Stomach (tissue), 9 donors: ENCODE data around the gene HLA-DMB. TPM values are rescaled to one million over a fixed set of nuclear protein-coding genes. Genes with fewer than 3 reads are reported as not detected.
A peak's percentile ranks its signal among the peaks of the same experiment; 100 is the strongest.

ENCODE experiments used
- DNase-seq, 2 donors: peaks; one replicate each; pipeline versions ENCODE4 v3.0.0 to v3.0.0-alpha.2; 2013 to 2019
- H3K27ac ChIP-seq, 5 donors: fragments of 200-600 bp in 4 of 5; sonication (generic) in 4 of 5; one replicate each; pipeline ENCODE4 v1.5.1; 2013 to 2019; ENCODE audit warnings: mild to moderate bottlenecking in 1 of 5, moderate library complexity in 1 of 5
- H3K27me3 ChIP-seq, 3 donors: fragments of 200-600 bp; sonication (generic); one replicate each; pipeline ENCODE4 v1.5.1; 2017 to 2019; ENCODE audit warnings: mixed run types in 1 of 3
- H3K36me3 ChIP-seq, 4 donors: fragments of 200-600 bp; sonication (generic); 1 replicate in 3 of 4; 2 replicates in 1 of 4; pipeline ENCODE4 v1.5.1; 2016 to 2019
- H3K4me1 ChIP-seq, 4 donors: fragments of 200-600 bp; sonication (generic); one replicate each; pipeline ENCODE4 v1.5.1; 2016 to 2019
- H3K4me3 ChIP-seq, 4 donors: fragments of 200-600 bp; sonication (generic) in 3 of 4; one replicate each; pipeline ENCODE4 v1.5.1; 2016 to 2019; ENCODE audit warnings: mild to moderate bottlenecking in 1 of 4
- H3K9me3 ChIP-seq, 4 donors: fragments of 200-600 bp; sonication (generic); one replicate each; pipeline ENCODE4 v1.5.1; 2016 to 2019
- EP300 ChIP-seq: sonication (generic); formaldehyde crosslinking; IDR thresholded peaks from one replicate; pipeline ENCODE4 v1.6.1; 2017; ENCODE audit warnings: antibody characterized with exemption
- POLR2A ChIP-seq, 4 donors: fragments of 450-650 bp; IDR thresholded peaks; one replicate each; pipeline ENCODE4 v1.6.1; 2016; ENCODE audit warnings: antibody characterized with exemption in 4 of 4, control low read depth in 2 of 4, mild to moderate bottlenecking in 1 of 4, moderate library complexity in 1 of 4
- POLR2AphosphoS5 ChIP-seq, 3 donors: sonication (generic); formaldehyde crosslinking; IDR thresholded peaks; one replicate each; pipeline ENCODE4 v1.6.1; 2016; ENCODE audit warnings: antibody characterized with exemption in 3 of 3
- WGBS, 5 donors: extraction: QIAGEN DNeasy Blood & Tissue Kit in 3 of 5; methylation state at CpG; one replicate each; pipeline versions ENCODE4 v1.1.5 to v1.1.7; 2013 to 2018; 5-methylcytosine and 5-hydroxymethylcytosine counted together
- intact Hi-C: fragments of 100-400 bp; cut with DNase I; formaldehyde crosslinking; loops from one replicate; pipeline ENCODE4 v1.15.1; 2023; ENCODE audit warnings: low total_unique reads
- polyA plus RNA-seq, 3 donors: library from polyadenylated mRNA; stranded (reverse); fragments of 200-250 nt; gene quantifications; one replicate each; pipeline ENCODE4 v1.2.3, GENCODE V29; 2013
- total RNA-seq, 5 donors: library from RNA; depleted of rRNA; stranded (reverse); fragments of >200 nt; gene quantifications; one replicate each; pipeline versions ENCODE4 v1.1.0 to v1.2.3, GENCODE V29; 2014 to 2016
- TF ChIP-seq, protein P1 (sequence below), 7 experiments: fragments of 450-650 bp in 4 of 7; fragments of 200-600 bp in 3 of 7; sonication (generic) in 3 of 7; IDR thresholded peaks; one replicate each; pipeline ENCODE4 v1.5.1; 2016 to 2019; ENCODE audit warnings: antibody characterized with exemption in 7 of 7, control low read depth in 2 of 7, mild to moderate bottlenecking in 1 of 7
- donor health status: healthy with polysubstance abuse.
- donor health status: Bipolar disorder and iron deficiency.
- donor health status: healthy.

The HLA-DMB gene
- total and polyA plus RNA-seq, 8 donors, result 7.6 to 27.1 (median 11.8) TPM; not detected in 1

DNA sequence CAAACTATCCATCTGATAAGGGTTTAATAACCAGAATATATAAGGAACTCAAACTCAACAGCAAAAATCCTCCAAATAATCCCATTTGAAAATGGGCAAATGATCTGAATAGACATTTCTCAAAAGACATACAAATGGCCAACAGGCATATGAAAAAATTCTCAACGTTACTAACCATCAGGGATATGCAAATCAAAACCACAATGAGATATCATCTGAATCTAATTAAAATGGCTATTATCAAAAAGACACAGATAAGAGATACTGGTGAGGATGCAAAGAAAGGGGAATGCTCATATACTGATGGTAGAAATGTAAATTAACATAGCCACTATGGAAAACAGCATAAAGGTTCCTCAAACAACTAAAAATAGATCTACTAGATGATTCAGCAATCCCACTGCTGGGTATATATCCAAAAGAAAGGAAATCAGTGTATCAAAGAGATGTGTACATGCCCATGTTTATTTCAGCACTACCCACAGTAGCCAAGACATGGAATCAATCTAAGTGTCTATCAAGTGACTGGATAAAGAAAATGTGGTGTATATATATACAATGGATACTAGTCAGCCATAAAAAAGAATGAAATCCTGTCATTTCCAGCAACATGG, 21.5 kb upstream of the HLA-DMB start:
- no peaks in the 10 kb centered on the region for H3K36me3 ChIP-seq
- no peaks in the 10 kb centered on the region for H3K27me3 ChIP-seq
- no peak overlapping the region for H3K4me3 ChIP-seq
- intact Hi-C loops, result no loop called here
- no peak overlapping the region for H3K27ac ChIP-seq
- WGBS, 5 donors, result 45 to 70% (median 47%) methylated on average over 1 of the region's 1 CpG
- no peaks in the 10 kb centered on the region for H3K9me3 ChIP-seq
- DNase-seq, result no peak
- TF ChIP-seq, protein P1, sequence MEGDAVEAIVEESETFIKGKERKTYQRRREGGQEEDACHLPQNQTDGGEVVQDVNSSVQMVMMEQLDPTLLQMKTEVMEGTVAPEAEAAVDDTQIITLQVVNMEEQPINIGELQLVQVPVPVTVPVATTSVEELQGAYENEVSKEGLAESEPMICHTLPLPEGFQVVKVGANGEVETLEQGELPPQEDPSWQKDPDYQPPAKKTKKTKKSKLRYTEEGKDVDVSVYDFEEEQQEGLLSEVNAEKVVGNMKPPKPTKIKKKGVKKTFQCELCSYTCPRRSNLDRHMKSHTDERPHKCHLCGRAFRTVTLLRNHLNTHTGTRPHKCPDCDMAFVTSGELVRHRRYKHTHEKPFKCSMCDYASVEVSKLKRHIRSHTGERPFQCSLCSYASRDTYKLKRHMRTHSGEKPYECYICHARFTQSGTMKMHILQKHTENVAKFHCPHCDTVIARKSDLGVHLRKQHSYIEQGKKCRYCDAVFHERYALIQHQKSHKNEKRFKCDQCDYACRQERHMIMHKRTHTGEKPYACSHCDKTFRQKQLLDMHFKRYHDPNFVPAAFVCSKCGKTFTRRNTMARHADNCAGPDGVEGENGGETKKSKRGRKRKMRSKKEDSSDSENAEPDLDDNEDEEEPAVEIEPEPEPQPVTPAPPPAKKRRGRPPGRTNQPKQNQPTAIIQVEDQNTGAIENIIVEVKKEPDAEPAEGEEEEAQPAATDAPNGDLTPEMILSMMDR (IDR thresholded peaks at IDR 0.05), result no peak
- no peak for TF ChIP-seq POLR2A (IDR thresholded peaks at IDR 0.05)
- no peak for TF ChIP-seq EP300
- no peak for TF ChIP-seq POLR2AphosphoS5 (IDR thresholded peaks at IDR 0.05)
- peaks cover 16 to 33% (median 19%) of the 10 kb centered on the region in 4 donors for H3K4me1 ChIP-seq

DNA sequence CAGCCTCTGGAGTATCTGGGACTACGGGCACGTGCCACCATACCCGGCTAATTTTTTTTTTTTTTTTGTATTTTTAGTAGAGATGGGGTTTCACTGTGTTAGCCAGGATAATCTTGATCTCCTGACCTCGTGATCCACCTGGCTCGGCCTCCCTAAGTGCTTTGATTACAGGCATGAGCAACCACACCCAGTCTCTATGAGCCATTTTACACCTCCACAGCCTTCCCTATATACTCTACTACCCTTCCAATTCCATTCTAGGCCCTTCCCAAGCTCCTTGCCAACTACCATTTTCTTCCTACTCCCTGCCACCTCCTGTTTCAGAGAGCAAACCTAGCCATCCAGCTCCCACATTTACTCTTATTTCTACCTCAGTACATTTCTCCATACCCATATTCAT, 19.7 kb upstream of the HLA-DMB start:
- intact Hi-C loops, result no loop called here
- Histone ChIP-seq H3K9me3 (no peaks in the 10 kb centered on the region), H3K27ac (no peak overlapping the region), H3K27me3 (no peaks in the 10 kb centered on the region), H3K4me1 (peaks cover 0 to 15% (median 1%) of the 10 kb centered on the region in 4 donors), H3K36me3 (no peaks in the 10 kb centered on the region), H3K4me3 (no peak overlapping the region)
- 86 to 97% (median 89%) methylated on average over 5 of the region's 5 CpGs for WGBS, 5 donors
- TF ChIP-seq POLR2AphosphoS5 (IDR thresholded peaks at IDR 0.05) (no peak), EP300 (no peak), POLR2A (IDR thresholded peaks at IDR 0.05) (no peak)
- TF ChIP-seq, protein P1 (IDR thresholded peaks at IDR 0.05), result no peak
- DNase-seq, result no peak

- no peaks in the 10 kb centered on the region for H3K36me3 ChIP-seq
- DNase-seq, result no peak
- peaks cover 0 to 32% (median 11%) of the 10 kb centered on the region in 4 donors for H3K4me1 ChIP-seq
- intact Hi-C loops, result no loop called here
- no peaks in the 10 kb centered on the region for H3K9me3 ChIP-seq
- H3K4me3 ChIP-seq, result no peak overlapping the region
- H3K27me3 ChIP-seq, result no peaks in the 10 kb centered on the region
- 68 to 96% (median 80%) methylated on average over 2 of the region's 2 CpGs for WGBS, 5 donors
- TF ChIP-seq EP300, result no peak
- no peak for TF ChIP-seq POLR2AphosphoS5 (IDR thresholded peaks at IDR 0.05)
- TF ChIP-seq POLR2A (IDR thresholded peaks at IDR 0.05), result no peak
- TF ChIP-seq, protein P1 (IDR thresholded peaks at IDR 0.05), result no peak
- no peak overlapping the region for H3K27ac ChIP-seq
Observed at GRCh38 chr6:32956176-32956575, 15.3 kb upstream of the HLA-DMB start.

DNA sequence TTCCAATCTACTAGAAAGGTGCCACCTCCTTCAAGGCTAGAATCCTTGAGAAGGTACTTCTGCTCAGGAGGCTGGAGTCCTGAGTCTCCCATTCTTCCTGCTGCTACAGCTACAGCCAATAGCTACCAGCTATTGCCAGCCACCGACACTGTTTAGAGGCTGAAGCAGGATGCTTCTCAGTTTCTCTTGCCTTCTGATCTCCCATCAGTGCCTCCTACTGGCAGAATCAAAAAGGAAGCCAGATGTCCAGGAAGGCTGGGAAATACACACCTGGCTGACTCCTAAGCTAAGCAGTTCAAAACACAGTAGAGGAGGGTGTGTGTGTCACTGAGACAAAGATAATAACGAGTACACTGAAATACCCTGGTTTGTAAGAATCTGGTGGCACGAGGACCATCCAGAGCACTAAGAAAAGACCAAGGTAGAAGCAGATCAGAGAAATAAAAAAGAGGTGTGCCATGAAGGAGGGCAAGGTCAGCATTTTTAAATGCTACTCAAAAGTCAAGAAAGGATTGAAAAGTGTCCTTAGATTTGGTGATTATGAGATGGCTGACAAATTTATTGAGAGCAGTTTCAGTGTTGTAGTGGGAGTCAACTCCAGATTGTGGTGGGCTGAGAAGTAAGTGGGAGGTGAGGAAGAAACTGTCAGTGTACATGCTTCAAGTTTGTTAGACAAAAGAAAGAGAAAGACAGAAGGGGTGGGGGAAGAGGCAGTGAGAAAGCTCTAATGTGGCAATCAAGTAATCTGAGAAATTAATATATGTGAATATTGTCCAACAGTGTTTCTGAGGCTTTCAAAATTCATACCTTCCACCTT, 14.4 kb upstream of the HLA-DMB start:
- DNase-seq, result peak; percentile 38 to 56
- Histone ChIP-seq H3K4me3 (no peak overlapping the region), H3K27me3 (no peaks in the 10 kb centered on the region), H3K9me3 (no peaks in the 10 kb centered on the region), H3K27ac (no peak overlapping the region), H3K4me1 (peaks cover 0 to 41% (median 14%) of the 10 kb centered on the region in 4 donors), H3K36me3 (peaks cover 0 to 1% (median 0%) of the 10 kb centered on the region in 4 donors)
- intact Hi-C loops, result no loop called here
- 23 to 45% (median 26%) methylated on average over 3 of the region's 3 CpGs for WGBS, 5 donors
- TF ChIP-seq, protein P1 (IDR thresholded peaks at IDR 0.05), result peak in 1 of 7 experiments; percentile 0
- no peak for TF ChIP-seq POLR2AphosphoS5 (IDR thresholded peaks at IDR 0.05)
